ENCODE results near the gene ADH4. TPM values are rescaled to one million over a fixed set of nuclear protein-coding genes. Genes with fewer than 3 reads are reported as not detected.

Gene ADH4
- total and polyA plus RNA-seq, 9 of the 15 experiments (the other 6 are each of a cell fraction or from before 2014, with no cell fraction given), result not detected

- no peak overlapping the region for H3K4me2 ChIP-seq (ENCODE audit: insufficient read depth, low read length)
- H2AFZ ChIP-seq (ENCODE audit: low read depth, low read length), result no peak overlapping the region
- ATAC-seq (no peak), FAIRE-seq (no peak), DNase-seq (ENCODE audit: extremely low read depth in 1 of 4, low spot score in 3 of 4) (no peak)
- no peak overlapping the region for H3K4me3 ChIP-seq
- no peaks in the 10 kb centered on the region for H3K9me1 ChIP-seq (ENCODE audit: control insufficient read depth, insufficient read depth, low read length)
- H3K36me3 ChIP-seq (ENCODE audit: control insufficient read depth, insufficient read depth, low read length), result no peaks in the 10 kb centered on the region
- H3K27ac ChIP-seq (ENCODE audit: extremely low read depth, low read depth, low read length), result no peak overlapping the region
- H3K27me3 ChIP-seq (ENCODE audit: control insufficient read depth in 2 of 2, insufficient read depth in 2 of 2, low read length in 2 of 2), result no peaks in the 10 kb centered on the region
- H4K20me1 ChIP-seq (replicated peaks; ENCODE audit: control insufficient read depth, insufficient read depth, low read length), result no peaks in the 10 kb centered on the region
- 0% methylated on average over 2 of the region's 2 CpGs for WGBS (ENCODE audit: insufficient coverage, low coverage, missing lambda C conversion rate)
- ChIA-PET CTCF (ENCODE audit: low intra/inter-chr PET ratio) (no interaction called here), POLR2A (no interaction called here)
- H3K9ac ChIP-seq (ENCODE audit: insufficient read depth in 1 of 2, low read depth in 2 of 2, low read length in 2 of 2), result no peak overlapping the region
- no peaks in the 10 kb centered on the region for H3K4me1 ChIP-seq (replicated peaks in 1 of 2; ENCODE audit: control insufficient read depth in 2 of 2, insufficient read depth in 2 of 2, low read length in 2 of 2)
- intact Hi-C loops (cut with micrococcal nuclease), result no loop called here
- H3K9me3 ChIP-seq (replicated peaks; ENCODE audit: control insufficient read depth, insufficient read depth, low read depth, low read length), result no peaks in the 10 kb centered on the region
- TF ChIP-seq, protein P1, sequence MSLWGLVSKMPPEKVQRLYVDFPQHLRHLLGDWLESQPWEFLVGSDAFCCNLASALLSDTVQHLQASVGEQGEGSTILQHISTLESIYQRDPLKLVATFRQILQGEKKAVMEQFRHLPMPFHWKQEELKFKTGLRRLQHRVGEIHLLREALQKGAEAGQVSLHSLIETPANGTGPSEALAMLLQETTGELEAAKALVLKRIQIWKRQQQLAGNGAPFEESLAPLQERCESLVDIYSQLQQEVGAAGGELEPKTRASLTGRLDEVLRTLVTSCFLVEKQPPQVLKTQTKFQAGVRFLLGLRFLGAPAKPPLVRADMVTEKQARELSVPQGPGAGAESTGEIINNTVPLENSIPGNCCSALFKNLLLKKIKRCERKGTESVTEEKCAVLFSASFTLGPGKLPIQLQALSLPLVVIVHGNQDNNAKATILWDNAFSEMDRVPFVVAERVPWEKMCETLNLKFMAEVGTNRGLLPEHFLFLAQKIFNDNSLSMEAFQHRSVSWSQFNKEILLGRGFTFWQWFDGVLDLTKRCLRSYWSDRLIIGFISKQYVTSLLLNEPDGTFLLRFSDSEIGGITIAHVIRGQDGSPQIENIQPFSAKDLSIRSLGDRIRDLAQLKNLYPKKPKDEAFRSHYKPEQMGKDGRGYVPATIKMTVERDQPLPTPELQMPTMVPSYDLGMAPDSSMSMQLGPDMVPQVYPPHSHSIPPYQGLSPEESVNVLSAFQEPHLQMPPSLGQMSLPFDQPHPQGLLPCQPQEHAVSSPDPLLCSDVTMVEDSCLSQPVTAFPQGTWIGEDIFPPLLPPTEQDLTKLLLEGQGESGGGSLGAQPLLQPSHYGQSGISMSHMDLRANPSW (CRISPR knock-in tag; IDR thresholded peaks at IDR 0.05), result no peak
- no peak for TF ChIP-seq ZFP36 (IDR thresholded peaks at IDR 0.05; ENCODE audit: low read depth, low read length, partially characterized antibody)
- TF ChIP-seq, protein P2, sequence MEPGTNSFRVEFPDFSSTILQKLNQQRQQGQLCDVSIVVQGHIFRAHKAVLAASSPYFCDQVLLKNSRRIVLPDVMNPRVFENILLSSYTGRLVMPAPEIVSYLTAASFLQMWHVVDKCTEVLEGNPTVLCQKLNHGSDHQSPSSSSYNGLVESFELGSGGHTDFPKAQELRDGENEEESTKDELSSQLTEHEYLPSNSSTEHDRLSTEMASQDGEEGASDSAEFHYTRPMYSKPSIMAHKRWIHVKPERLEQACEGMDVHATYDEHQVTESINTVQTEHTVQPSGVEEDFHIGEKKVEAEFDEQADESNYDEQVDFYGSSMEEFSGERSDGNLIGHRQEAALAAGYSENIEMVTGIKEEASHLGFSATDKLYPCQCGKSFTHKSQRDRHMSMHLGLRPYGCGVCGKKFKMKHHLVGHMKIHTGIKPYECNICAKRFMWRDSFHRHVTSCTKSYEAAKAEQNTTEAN (CRISPR knock-in tag; IDR thresholded peaks at IDR 0.05), result no peak
- no peak for TF ChIP-seq ETS2 (tag; IDR thresholded peaks at IDR 0.05; ENCODE audit: borderline replicate concordance, poor library complexity, severe bottlenecking)
- TF ChIP-seq, protein P3, sequence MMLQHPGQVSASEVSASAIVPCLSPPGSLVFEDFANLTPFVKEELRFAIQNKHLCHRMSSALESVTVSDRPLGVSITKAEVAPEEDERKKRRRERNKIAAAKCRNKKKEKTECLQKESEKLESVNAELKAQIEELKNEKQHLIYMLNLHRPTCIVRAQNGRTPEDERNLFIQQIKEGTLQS (IDR thresholded peaks at IDR 0.05), result no peak
- TF ChIP-seq, protein P3 (CRISPR knock-in tag; conservative IDR thresholded peaks at IDR 0.05), result no peak
- no peak for TF ChIP-seq ZNF644 (tag; IDR thresholded peaks at IDR 0.05; ENCODE audit: low read depth)
- no peak for TF ChIP-seq ZNF780A (CRISPR knock-in tag; IDR thresholded peaks at IDR 0.05)
- no peak for TF ChIP-seq SNRNP70 (optimal IDR thresholded peaks at IDR 0.05; ENCODE audit: low read depth, low read length)
- no peak for TF ChIP-seq RBM17 (IDR thresholded peaks at IDR 0.05; ENCODE audit: borderline replicate concordance, low read depth, low read length)
- no peak for TF ChIP-seq POLR3A (IDR thresholded peaks at IDR 0.05; ENCODE audit: borderline replicate concordance, extremely low read depth, insufficient read depth, insufficient read length)
- no peak for TF ChIP-seq ZSCAN29 (IDR thresholded peaks at IDR 0.05)
- no peak for TF ChIP-seq ZNF316 (IDR thresholded peaks at IDR 0.05)
- TF ChIP-seq SMARCA4 (IDR thresholded peaks at IDR 0.05), result no peak
- no peak for TF ChIP-seq CHD1 (IDR thresholded peaks at IDR 0.05; ENCODE audit: low read length)
- no peak for TF ChIP-seq LEF1 (IDR thresholded peaks at IDR 0.05)
- no peak for TF ChIP-seq ZNF354B (CRISPR knock-in tag; IDR thresholded peaks at IDR 0.05)
- TF ChIP-seq, protein P4, sequence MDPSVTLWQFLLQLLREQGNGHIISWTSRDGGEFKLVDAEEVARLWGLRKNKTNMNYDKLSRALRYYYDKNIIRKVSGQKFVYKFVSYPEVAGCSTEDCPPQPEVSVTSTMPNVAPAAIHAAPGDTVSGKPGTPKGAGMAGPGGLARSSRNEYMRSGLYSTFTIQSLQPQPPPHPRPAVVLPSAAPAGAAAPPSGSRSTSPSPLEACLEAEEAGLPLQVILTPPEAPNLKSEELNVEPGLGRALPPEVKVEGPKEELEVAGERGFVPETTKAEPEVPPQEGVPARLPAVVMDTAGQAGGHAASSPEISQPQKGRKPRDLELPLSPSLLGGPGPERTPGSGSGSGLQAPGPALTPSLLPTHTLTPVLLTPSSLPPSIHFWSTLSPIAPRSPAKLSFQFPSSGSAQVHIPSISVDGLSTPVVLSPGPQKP (CRISPR knock-in tag; IDR thresholded peaks at IDR 0.05), result no peak
- in situ Hi-C loops (cut with MboI), result no loop called here
- no TSS peak for BruUV-seq (replicated peaks)
- H3K79me2 ChIP-seq (ENCODE audit: control insufficient read depth, insufficient read depth, low read length), result no peaks in the 10 kb centered on the region
Measured at GRCh38 chr4:99185581-99185980, 41.5 kb upstream of the ADH4 start.

Data from K562 (cell line).